Breast epithelium (tissue), 3 donors: ENCODE data around the gene NQO2.

Experiments
- CTCF ChIP-seq, 3 donors: fragments of 450-650 bp; IDR thresholded peaks; one replicate each; pipeline ENCODE4 v1.5.1; 2016 to 2017; ENCODE audit warnings: antibody characterized with exemption in 3 of 3, mild to moderate bottlenecking in 3 of 3, moderate library complexity in 3 of 3
- POLR2A ChIP-seq: fragments of 450-650 bp; IDR thresholded peaks from one replicate; pipeline ENCODE4 v1.6.1; 2016; ENCODE audit warnings: antibody characterized with exemption, mild to moderate bottlenecking, moderate library complexity
- POLR2AphosphoS5 ChIP-seq, 3 donors: sonication (generic); formaldehyde crosslinking; IDR thresholded peaks; one replicate each; pipeline ENCODE4 v1.6.1; 2017; ENCODE audit warnings: antibody characterized with exemption in 3 of 3

GRCh38 chr6:3031857-3032640, 32.4 kb downstream of the NQO2 start:
- no peak for TF ChIP-seq POLR2AphosphoS5 (IDR thresholded peaks at IDR 0.05)
- TF ChIP-seq CTCF (IDR thresholded peaks at IDR 0.05) = no peak
- TF ChIP-seq POLR2A = no peak
